ENCODE measurements around the gene NIPSNAP2. TPM values are rescaled to one million over a fixed set of nuclear protein-coding genes. Genes with fewer than 3 reads are reported as not detected.
A peak's percentile ranks its signal among the peaks of the same experiment; 100 is the strongest.

The NIPSNAP2 gene
- total and polyA plus RNA-seq, 10 of the 15 experiments (the other 5 are each of a cell fraction or from before 2014, with no cell fraction given) = 24.7 to 88.5 (median 49.9) TPM

DNA sequence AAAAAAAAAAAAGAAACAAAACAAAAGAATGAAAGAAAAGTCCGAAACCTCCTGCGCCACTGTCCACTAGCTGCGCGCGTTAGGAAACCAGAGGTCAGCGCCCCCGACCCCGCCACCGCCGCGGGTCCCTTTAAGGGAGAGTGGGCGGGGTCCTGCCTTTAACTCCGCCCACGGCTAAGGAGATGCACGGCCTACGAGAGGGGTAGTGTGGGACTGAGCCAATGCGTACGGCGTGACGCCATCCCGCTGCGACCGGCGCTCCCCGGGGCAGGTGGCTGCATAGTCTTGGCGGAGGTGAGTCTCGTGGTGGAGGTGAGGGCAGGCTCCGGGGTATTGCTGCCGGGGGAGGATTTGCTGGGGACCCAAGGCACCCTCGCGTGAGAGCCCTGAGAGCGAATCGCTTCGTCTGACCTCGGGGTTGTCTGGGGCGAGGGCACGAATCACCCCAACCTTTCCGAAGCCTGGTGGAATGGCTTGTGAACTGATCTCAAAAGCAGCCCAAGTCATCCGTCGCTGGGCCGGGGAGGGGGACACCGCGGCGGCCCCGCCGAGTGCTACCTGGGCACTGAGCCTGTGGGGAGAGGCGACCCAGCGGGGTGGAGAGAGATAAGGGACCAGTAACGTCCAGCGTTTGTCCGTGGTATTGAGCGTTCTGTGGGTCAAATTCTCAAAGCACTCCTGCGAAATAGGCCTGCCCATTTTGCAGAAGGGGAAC, 12.6 kb upstream of the NIPSNAP2 start, which contains the start of gene MRPS17 (continued):
- TF ChIP-seq, protein P1, sequence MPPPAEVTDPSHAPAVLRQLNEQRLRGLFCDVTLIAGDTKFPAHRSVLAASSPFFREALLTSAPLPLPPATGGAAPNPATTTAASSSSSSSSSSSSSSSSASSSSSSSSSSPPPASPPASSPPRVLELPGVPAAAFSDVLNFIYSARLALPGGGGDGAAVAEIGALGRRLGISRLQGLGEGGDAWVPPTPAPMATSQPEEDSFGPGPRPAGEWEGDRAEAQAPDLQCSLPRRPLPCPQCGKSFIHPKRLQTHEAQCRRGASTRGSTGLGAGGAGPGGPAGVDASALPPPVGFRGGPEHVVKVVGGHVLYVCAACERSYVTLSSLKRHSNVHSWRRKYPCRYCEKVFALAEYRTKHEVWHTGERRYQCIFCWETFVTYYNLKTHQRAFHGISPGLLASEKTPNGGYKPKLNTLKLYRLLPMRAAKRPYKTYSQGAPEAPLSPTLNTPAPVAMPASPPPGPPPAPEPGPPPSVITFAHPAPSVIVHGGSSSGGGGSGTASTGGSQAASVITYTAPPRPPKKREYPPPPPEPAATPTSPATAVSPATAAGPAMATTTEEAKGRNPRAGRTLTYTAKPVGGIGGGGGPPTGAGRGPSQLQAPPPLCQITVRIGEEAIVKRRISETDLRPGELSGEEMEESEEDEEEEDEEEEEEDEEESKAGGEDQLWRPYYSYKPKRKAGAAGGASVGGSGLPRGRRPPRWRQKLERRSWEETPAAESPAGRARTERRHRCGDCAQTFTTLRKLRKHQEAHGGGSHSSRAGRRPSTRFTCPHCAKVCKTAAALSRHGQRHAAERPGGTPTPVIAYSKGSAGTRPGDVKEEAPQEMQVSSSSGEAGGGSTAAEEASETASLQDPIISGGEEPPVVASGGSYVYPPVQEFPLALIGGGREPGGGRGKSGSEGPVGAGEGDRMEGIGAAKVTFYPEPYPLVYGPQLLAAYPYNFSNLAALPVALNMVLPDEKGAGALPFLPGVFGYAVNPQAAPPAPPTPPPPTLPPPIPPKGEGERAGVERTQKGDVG (CRISPR knock-in tag; IDR thresholded peaks at IDR 0.05) = no peak
- TF ChIP-seq ASH2L (IDR thresholded peaks at IDR 0.05; ENCODE audit: borderline replicate concordance, low read depth) (no peak), RFX5 (IDR thresholded peaks at IDR 0.05; ENCODE audit: low read depth, low read length) (peak; percentile 45; the same call in 1 of the 2 replicates), IKZF1 (conservative IDR thresholded peaks at IDR 0.05) (peak; percentile 62), FOS (IDR thresholded peaks at IDR 0.05; ENCODE audit: borderline replicate concordance, extremely low read depth, insufficient read length) (no peak), SMARCA5 (IDR thresholded peaks at IDR 0.05) (no peak), RB1 (IDR thresholded peaks at IDR 0.05; ENCODE audit: borderline replicate concordance) (no peak), ZNF217 (IDR thresholded peaks at IDR 0.05) (no peak), DPF2 (IDR thresholded peaks at IDR 0.05) (no peak), MEF2B (IDR thresholded peaks at IDR 0.05; ENCODE audit: partially characterized antibody, poor library complexity, severe bottlenecking) (peak; percentile 16), BRCA1 (IDR thresholded peaks at IDR 0.05; ENCODE audit: low read depth, low read length) (no peak), MTA2 (IDR thresholded peaks at IDR 0.05; ENCODE audit: low read depth) (no peak), POLR2AphosphoS5 (IDR thresholded peaks at IDR 0.05; ENCODE audit: low read length) (peak; percentile 95), NFYA (IDR thresholded peaks at IDR 0.05; ENCODE audit: borderline replicate concordance, low read depth, low read length) (no peak), PAX8 (IDR thresholded peaks at IDR 0.05) (no peak), MEF2A (IDR thresholded peaks at IDR 0.05; ENCODE audit: insufficient read depth, low read depth, low read length) (no peak), BCL3 (IDR thresholded peaks at IDR 0.05; ENCODE audit: borderline replicate concordance, insufficient read depth, low read depth, low read length, poor library complexity, severe bottlenecking) (no peak)
- TF ChIP-seq, protein P2, sequence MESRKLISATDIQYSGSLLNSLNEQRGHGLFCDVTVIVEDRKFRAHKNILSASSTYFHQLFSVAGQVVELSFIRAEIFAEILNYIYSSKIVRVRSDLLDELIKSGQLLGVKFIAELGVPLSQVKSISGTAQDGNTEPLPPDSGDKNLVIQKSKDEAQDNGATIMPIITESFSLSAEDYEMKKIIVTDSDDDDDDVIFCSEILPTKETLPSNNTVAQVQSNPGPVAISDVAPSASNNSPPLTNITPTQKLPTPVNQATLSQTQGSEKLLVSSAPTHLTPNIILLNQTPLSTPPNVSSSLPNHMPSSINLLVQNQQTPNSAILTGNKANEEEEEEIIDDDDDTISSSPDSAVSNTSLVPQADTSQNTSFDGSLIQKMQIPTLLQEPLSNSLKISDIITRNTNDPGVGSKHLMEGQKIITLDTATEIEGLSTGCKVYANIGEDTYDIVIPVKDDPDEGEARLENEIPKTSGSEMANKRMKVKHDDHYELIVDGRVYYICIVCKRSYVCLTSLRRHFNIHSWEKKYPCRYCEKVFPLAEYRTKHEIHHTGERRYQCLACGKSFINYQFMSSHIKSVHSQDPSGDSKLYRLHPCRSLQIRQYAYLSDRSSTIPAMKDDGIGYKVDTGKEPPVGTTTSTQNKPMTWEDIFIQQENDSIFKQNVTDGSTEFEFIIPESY (IDR thresholded peaks at IDR 0.05) = no peak
- TF ChIP-seq, protein P3, sequence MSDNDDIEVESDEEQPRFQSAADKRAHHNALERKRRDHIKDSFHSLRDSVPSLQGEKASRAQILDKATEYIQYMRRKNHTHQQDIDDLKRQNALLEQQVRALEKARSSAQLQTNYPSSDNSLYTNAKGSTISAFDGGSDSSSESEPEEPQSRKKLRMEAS (IDR thresholded peaks at IDR 0.05; ENCODE audit: low read depth, low read length) = peak; percentile 88
- TF ChIP-seq, protein P4, sequence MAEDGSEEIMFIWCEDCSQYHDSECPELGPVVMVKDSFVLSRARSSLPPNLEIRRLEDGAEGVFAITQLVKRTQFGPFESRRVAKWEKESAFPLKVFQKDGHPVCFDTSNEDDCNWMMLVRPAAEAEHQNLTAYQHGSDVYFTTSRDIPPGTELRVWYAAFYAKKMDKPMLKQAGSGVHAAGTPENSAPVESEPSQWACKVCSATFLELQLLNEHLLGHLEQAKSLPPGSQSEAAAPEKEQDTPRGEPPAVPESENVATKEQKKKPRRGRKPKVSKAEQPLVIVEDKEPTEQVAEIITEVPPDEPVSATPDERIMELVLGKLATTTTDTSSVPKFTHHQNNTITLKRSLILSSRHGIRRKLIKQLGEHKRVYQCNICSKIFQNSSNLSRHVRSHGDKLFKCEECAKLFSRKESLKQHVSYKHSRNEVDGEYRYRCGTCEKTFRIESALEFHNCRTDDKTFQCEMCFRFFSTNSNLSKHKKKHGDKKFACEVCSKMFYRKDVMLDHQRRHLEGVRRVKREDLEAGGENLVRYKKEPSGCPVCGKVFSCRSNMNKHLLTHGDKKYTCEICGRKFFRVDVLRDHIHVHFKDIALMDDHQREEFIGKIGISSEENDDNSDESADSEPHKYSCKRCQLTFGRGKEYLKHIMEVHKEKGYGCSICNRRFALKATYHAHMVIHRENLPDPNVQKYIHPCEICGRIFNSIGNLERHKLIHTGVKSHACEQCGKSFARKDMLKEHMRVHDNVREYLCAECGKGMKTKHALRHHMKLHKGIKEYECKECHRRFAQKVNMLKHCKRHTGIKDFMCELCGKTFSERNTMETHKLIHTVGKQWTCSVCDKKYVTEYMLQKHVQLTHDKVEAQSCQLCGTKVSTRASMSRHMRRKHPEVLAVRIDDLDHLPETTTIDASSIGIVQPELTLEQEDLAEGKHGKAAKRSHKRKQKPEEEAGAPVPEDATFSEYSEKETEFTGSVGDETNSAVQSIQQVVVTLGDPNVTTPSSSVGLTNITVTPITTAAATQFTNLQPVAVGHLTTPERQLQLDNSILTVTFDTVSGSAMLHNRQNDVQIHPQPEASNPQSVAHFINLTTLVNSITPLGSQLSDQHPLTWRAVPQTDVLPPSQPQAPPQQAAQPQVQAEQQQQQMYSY (CRISPR knock-in tag; IDR thresholded peaks at IDR 0.05) = no peak
